Suprapubic skin (tissue), 4 donors: Measurements from ENCODE around the gene RHOD. TPM values are rescaled to one million over a fixed set of nuclear protein-coding genes. Genes with fewer than 3 reads are reported as not detected.

Experiments used
- DNase-seq, 2 donors: peaks; one replicate each; pipeline ENCODE4 v3.0.0-alpha.2; 2019; ENCODE audit warnings: low spot score in 2 of 2
- H3K27ac ChIP-seq: fragments of 200-600 bp; sonication (generic); one replicate; pipeline ENCODE4 v1.5.1; 2019
- H3K27me3 ChIP-seq: fragments of 200-600 bp; sonication (generic); one replicate; pipeline ENCODE4 v1.5.1; 2019
- H3K36me3 ChIP-seq: fragments of 200-600 bp; sonication (generic); one replicate; pipeline ENCODE4 v1.5.1; 2019
- H3K4me1 ChIP-seq: fragments of 200-600 bp; sonication (generic); one replicate; pipeline ENCODE4 v1.5.1; 2019
- H3K4me3 ChIP-seq: fragments of 200-600 bp; sonication (generic); one replicate; pipeline ENCODE4 v1.5.1; 2019; ENCODE audit warnings: mild to moderate bottlenecking
- H3K9me3 ChIP-seq: fragments of 200-600 bp; sonication (generic); one replicate; pipeline ENCODE4 v1.5.1; 2019
- EP300 ChIP-seq: sonication (generic); formaldehyde crosslinking; IDR thresholded peaks from one replicate; pipeline ENCODE4 v1.6.1; 2017; ENCODE audit warnings: antibody characterized with exemption
- POLR2A ChIP-seq, 2 donors: fragments of 450-650 bp; IDR thresholded peaks; one replicate each; pipeline ENCODE4 v1.6.1; 2017; ENCODE audit warnings: antibody characterized with exemption in 2 of 2, mild to moderate bottlenecking in 2 of 2, moderate library complexity in 2 of 2
- POLR2AphosphoS5 ChIP-seq, 3 donors: sonication (generic); formaldehyde crosslinking; IDR thresholded peaks; one replicate each; pipeline ENCODE4 v1.6.1; 2017; ENCODE audit warnings: antibody characterized with exemption in 3 of 3
- WGBS: methylation state at CpG from one replicate; pipeline ENCODE4 v1.1.5; 2018; 5-methylcytosine and 5-hydroxymethylcytosine counted together
- total RNA-seq, 4 donors: library from RNA; depleted of rRNA; stranded (reverse); fragments of >200 nt; gene quantifications; one replicate each; pipeline ENCODE4 v1.1.0, GENCODE V29; 2016
- TF ChIP-seq, protein P1 (sequence below), 2 donors: fragments of 200-600 bp in 1 of 2; fragments of 450-650 bp in 1 of 2; sonication (generic) in 1 of 2; IDR thresholded peaks; one replicate each; pipeline ENCODE4 v1.5.1; 2016 to 2019; ENCODE audit warnings: antibody characterized with exemption in 2 of 2, mild to moderate bottlenecking in 1 of 2, moderate library complexity in 1 of 2

RHOD gene
- total RNA-seq, 4 donors from 2014 or later = 25.1 to 95.5 (median 65.9) TPM

DNA sequence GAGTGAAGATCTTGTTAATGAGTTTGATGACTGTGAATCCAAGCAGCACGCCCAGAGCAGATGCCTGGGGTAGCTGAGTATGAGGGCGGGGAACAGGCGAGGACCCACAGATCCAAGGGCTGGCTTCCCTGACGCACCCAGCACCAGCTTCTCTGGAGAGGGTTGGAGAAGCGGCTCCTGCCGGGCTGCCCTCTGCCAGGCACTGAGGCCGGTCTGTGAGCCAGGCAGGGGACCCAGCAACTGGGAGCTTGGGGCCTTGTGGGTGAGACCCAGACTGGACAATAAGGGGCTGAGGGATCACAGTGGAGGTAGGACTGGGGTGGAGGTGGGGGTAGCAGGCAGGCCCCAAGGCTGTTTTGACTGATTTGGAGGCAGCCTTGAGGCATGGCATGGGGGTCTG, 42.3 kb upstream of the RHOD start:
- TF ChIP-seq POLR2AphosphoS5 (IDR thresholded peaks at IDR 0.05) = no peak
- no peak for TF ChIP-seq POLR2A (IDR thresholded peaks at IDR 0.05)
- TF ChIP-seq EP300 = no peak
- TF ChIP-seq, protein P1, sequence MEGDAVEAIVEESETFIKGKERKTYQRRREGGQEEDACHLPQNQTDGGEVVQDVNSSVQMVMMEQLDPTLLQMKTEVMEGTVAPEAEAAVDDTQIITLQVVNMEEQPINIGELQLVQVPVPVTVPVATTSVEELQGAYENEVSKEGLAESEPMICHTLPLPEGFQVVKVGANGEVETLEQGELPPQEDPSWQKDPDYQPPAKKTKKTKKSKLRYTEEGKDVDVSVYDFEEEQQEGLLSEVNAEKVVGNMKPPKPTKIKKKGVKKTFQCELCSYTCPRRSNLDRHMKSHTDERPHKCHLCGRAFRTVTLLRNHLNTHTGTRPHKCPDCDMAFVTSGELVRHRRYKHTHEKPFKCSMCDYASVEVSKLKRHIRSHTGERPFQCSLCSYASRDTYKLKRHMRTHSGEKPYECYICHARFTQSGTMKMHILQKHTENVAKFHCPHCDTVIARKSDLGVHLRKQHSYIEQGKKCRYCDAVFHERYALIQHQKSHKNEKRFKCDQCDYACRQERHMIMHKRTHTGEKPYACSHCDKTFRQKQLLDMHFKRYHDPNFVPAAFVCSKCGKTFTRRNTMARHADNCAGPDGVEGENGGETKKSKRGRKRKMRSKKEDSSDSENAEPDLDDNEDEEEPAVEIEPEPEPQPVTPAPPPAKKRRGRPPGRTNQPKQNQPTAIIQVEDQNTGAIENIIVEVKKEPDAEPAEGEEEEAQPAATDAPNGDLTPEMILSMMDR (IDR thresholded peaks at IDR 0.05) = no peak
- no peak overlapping the region for H3K27ac ChIP-seq
- H3K4me3 ChIP-seq = no peak overlapping the region
- H3K9me3 ChIP-seq = no peaks in the 10 kb centered on the region
- no peaks in the 10 kb centered on the region for H3K36me3 ChIP-seq
- H3K4me1 ChIP-seq = no peaks in the 10 kb centered on the region
- no peak for DNase-seq
- 94% methylated on average over 7 of the region's 7 CpGs for WGBS
- H3K27me3 ChIP-seq = no peaks in the 10 kb centered on the region

DNA sequence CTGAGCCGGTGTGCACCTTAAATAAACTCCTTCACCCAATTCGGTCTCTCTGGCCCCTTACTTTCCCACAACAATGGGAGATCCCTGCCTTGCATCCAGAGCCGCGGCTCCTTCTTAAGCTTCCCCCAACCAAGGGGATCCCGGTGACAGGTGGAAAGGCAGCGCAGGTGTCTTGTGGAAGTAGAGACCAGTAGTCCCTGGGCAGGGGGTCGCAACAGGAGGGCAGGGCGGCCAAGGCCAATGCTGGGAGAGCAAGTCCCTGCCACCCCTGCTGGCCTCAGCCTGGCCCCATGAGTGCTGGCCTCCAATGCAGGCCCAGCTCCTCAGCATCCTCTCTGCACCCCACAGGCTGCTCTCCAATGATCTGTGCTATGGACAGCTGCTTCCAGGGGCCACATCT, 41.6 kb upstream of the RHOD start:
- 94% methylated on average over 8 of the region's 8 CpGs for WGBS
- no peaks in the 10 kb centered on the region for H3K27me3 ChIP-seq
- no peaks in the 10 kb centered on the region for H3K4me1 ChIP-seq
- no peak overlapping the region for H3K27ac ChIP-seq
- H3K36me3 ChIP-seq = no peaks in the 10 kb centered on the region
- no peak for DNase-seq
- no peak overlapping the region for H3K4me3 ChIP-seq
- TF ChIP-seq POLR2A (IDR thresholded peaks at IDR 0.05) (no peak), POLR2AphosphoS5 (IDR thresholded peaks at IDR 0.05) (no peak), EP300 (no peak)
- TF ChIP-seq, protein P1 (IDR thresholded peaks at IDR 0.05) = no peak
- no peaks in the 10 kb centered on the region for H3K9me3 ChIP-seq

DNA sequence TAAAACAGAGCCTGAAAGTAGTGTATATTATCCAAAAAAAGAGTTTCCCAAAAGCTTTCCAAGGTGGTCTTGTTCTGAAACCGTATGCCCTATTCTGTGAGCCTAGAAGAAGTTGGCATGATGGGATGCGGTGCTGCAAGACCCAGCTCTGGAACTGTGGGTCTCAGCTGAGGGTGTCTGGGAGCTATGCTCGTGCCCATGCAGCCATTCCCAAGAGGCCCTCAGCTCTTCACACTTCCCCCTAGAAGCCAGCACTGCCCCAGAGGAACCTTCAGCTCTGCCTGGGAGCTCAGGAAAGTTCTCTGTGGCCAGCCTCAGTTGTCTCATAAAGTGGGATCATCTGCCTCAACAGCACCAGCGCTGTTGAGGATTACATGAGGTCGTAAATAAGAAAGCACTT, 40.1 kb upstream of the RHOD start:
- WGBS = 91% methylated on average over 5 of the region's 5 CpGs
- no peak for TF ChIP-seq POLR2A (IDR thresholded peaks at IDR 0.05)
- no peak for TF ChIP-seq EP300
- TF ChIP-seq POLR2AphosphoS5 (IDR thresholded peaks at IDR 0.05) = no peak
- TF ChIP-seq, protein P1 (IDR thresholded peaks at IDR 0.05) = no peak
- no peak for DNase-seq
- Histone ChIP-seq H3K27ac (no peak overlapping the region), H3K4me3 (no peak overlapping the region), H3K36me3 (no peaks in the 10 kb centered on the region), H3K4me1 (no peaks in the 10 kb centered on the region), H3K9me3 (no peaks in the 10 kb centered on the region), H3K27me3 (no peaks in the 10 kb centered on the region)

DNA sequence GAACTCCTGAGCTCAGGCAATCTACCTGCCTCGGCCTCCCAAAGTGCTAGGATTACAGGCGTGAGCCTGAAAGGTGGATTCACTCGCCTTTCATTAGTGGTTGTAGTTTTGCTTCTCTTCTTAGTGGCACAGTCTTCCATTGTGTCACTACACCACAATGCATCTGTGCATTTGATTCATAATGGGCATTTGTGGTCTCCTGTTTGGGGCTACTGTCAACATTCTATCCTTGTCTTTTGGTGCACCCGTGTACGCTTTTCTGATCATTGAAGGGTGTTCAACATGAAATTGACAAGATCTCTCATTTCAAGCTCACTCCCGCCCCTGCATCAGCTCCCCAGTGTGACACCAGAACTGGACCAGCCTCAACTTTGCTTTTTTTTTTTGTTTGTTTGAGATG, 35.7 kb upstream of the RHOD start:
- Histone ChIP-seq H3K9me3 (no peaks in the 10 kb centered on the region), H3K27me3 (peaks cover 6% of the 10 kb centered on the region), H3K36me3 (no peaks in the 10 kb centered on the region), H3K4me3 (no peak overlapping the region), H3K4me1 (peaks cover 22% of the 10 kb centered on the region), H3K27ac (no peak overlapping the region)
- DNase-seq = no peak
- 96% methylated on average over 6 of the region's 6 CpGs for WGBS
- TF ChIP-seq EP300 = no peak
- TF ChIP-seq, protein P1 (IDR thresholded peaks at IDR 0.05) = no peak
- TF ChIP-seq POLR2A (IDR thresholded peaks at IDR 0.05) = no peak
- no peak for TF ChIP-seq POLR2AphosphoS5 (IDR thresholded peaks at IDR 0.05)

DNA sequence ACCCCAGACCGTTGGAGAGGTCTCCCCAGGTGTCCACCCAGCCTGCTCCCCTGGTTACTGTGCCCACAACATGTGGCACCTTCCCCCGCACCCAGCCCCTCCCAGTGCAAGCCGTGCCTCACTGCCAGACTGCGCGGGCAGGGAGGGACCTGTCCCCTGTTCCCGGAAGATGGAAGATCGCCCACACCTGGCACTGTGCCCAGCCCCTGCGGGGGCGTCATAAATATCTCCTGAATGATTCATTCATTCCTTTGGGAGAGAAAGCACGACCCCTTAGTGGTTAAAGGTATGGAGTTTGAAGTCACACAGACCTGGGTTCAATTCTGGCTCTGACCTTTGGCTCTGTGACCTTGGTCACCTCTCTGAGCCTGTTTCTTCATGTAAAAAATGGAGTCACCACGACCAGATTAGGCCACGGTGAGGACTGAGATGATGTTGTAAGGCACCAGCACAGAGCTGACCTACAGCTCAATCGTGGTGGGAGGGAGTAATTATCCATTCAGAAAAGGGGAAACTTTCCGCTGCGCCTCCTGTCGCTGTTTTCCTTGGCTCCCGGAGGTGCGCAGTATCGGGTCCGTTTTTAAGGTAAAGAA, 34.2 kb upstream of the RHOD start:
- Histone ChIP-seq H3K27me3 (peaks cover 6% of the 10 kb centered on the region), H3K36me3 (no peaks in the 10 kb centered on the region), H3K27ac (no peak overlapping the region), H3K9me3 (no peaks in the 10 kb centered on the region), H3K4me1 (peaks cover 22% of the 10 kb centered on the region), H3K4me3 (peak overlapping the region; percentile 54)
- 8% methylated on average over 20 of the region's 20 CpGs for WGBS
- DNase-seq = no peak
- TF ChIP-seq, protein P1 (IDR thresholded peaks at IDR 0.05) = no peak
- TF ChIP-seq POLR2A (IDR thresholded peaks at IDR 0.05) (no peak), EP300 (no peak), POLR2AphosphoS5 (IDR thresholded peaks at IDR 0.05) (no peak)
